SK-N-SH (cell line): ENCODE measurements around the gene RNASEH1.

Source experiments
- CTCF ChIP-seq: fragments of 200-600 bp; sonication (generic); IDR thresholded peaks from 2 replicates; pipeline ENCODE4 v1.6.1; 2017; ENCODE audit warnings: antibody characterized with exemption, mild to moderate bottlenecking, moderate library complexity
- RFX5 ChIP-seq: IDR thresholded peaks from 2 replicates; pipeline ENCODE4 v1.6.1; 2012; ENCODE audit warnings: mild to moderate bottlenecking, improper control_type of control experiment, low read length

DNA sequence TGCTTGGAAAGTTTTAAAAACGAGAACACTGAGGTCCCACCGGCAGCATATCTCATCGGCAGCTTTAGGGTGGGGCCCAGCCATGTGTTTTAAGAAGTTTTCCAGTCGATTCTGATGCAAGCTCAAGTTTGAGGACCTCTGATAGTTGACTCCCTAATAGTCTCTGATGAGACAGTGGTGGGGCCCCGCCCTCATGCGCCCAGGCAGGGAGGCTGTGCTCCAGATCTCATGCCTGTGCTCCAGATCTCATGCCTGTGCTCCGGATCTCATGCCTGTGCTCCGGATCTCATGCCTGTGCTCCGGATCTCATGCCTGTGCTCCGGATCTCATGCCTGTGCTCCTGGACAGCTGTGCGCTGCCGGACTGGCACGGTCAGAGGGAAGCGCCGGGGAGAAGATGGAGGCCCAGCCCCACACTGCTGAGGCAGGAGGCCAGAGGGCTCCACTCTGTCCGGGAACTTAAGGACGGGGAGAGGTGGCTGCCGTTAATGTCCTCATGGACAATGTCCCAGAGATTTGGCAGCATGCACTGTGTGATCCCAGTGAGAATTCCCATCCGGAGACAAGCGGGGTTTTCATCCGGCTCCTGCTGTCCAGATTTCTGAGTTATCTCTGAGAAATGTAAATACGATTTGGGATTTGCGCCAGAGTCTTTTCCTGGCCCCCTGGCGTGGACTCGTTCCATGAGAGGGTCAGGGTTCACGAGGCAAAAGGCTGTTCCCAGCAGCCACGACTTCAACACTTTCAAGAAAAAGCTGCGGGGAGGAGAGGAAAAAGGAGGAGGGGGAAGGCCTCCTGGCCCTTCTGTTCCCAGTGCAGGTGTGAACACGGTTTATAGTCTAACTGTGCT, 27.4 kb upstream of the RNASEH1 start:
- TF ChIP-seq CTCF: no peak
- no peak for TF ChIP-seq RFX5
